Uterine smooth muscle cell (primary cell): ENCODE results near the gene HAUS6. TPM values are rescaled to one million over a fixed set of nuclear protein-coding genes. Genes with fewer than 3 reads are reported as not detected.

Experiments used
- total RNA-seq: library from RNA; depleted of rRNA; stranded (reverse); fragments of >200 nt; gene quantifications from 2 replicates; pipeline ENCODE4 v1.2.3, GENCODE V29; 2014

The HAUS6 gene
- 19.7 and 31.3 TPM in 2 replicates for total RNA-seq

GRCh38 chr9:19102631-19103345 is at the start of gene HAUS6:
Gene HAUS6 (minus strand): TSS chr9:19102904. CDS start chr9:19102651, 253 bp downstream.

GRCh38 chr9:19048966-19049916 is 53.5 kb downstream of the HAUS6 start, which contains the start of gene RRAGA:
Gene RRAGA (plus strand): TSS chr9:19049427. CDS start chr9:19049660, 233 bp downstream.

GRCh38 chr9:19033015-19033414 is 69.7 kb downstream of the HAUS6 start, which contains the start of gene SAXO1:
Gene SAXO1 (minus strand): TSS chr9:19033209. CDS start chr9:19032908, 301 bp downstream.

Other genes starting within 250 kb of the HAUS6 start
- under 0.01 TPM in 1 of 2 replicates, not detected in the other for gene SAXO1, start 69.7 kb downstream of the HAUS6 start, total RNA-seq
- 53.9 and 54.5 TPM in 2 replicates for gene RRAGA, start 53.5 kb downstream of the HAUS6 start, total RNA-seq
- gene PLIN2, start 24.6 kb upstream of the HAUS6 start, total RNA-seq = 133 and 318 TPM in 2 replicates
- gene DENND4C, start 127.8 kb upstream of the HAUS6 start, total RNA-seq = 79.1 and 80.3 TPM in 2 replicates